GM12874 (cell line): ENCODE data around the gene HLA-DRB1.

Experiments
- CTCF ChIP-seq: IDR thresholded peaks from 2 replicates; pipeline ENCODE4 v1.5.1; 2011; ENCODE audit warnings: low read depth, mild to moderate bottlenecking, control low read depth, low read length, moderate library complexity; ENCODE audit not compliant: insufficient read depth

HLA-DRB1 gene

GRCh38 chr6:32615885-32616532, 26.4 kb upstream of the HLA-DRB1 start:
- TF ChIP-seq CTCF, result no peak

- TF ChIP-seq CTCF, result no peak
These were observed 24.9 kb upstream of the HLA-DRB1 start for GRCh38 chr6:32614366-32615081.

GRCh38 chr6:32613475-32613874, 23.8 kb upstream of the HLA-DRB1 start:
- no peak for TF ChIP-seq CTCF

- TF ChIP-seq CTCF, result no peak
These were observed 21.1 kb upstream of the HLA-DRB1 start for GRCh38 chr6:32610682-32611296.

- no peak for TF ChIP-seq CTCF
These were observed 20.3 kb upstream of the HLA-DRB1 start for GRCh38 chr6:32609731-32610640.

- TF ChIP-seq CTCF, result no peak
These were observed 19.7 kb upstream of the HLA-DRB1 start for GRCh38 chr6:32609391-32609730.

- TF ChIP-seq CTCF, result peak; percentile 30; the same call in 1 of the 2 replicates
These were observed 18.7 kb upstream of the HLA-DRB1 start for GRCh38 chr6:32608362-32608761.
